Small intestine (tissue), 7 donors: ENCODE data around the gene MEGF9. TPM values are rescaled to one million over a fixed set of nuclear protein-coding genes. Genes with fewer than 3 reads are reported as not detected.
"Not testable (repeated sequence)": the region's sequence is repeated elsewhere in the genome, so short reads cannot be mapped to it uniquely, and the experiment has no call there.

ENCODE experiments used
- DNase-seq, 2 donors: peaks; one replicate each; pipeline versions ENCODE4 v3.0.0 to v3.0.0-alpha.2; 2013
- FAIRE-seq: peaks from 2 replicates; lab custom pipeline; 2012; peaks lifted over from hg19 to GRCh38; lab: Jason Lieb, UNC
- H3K27ac ChIP-seq, 3 donors: one replicate each; pipeline ENCODE4 v1.5.1; 2013; ENCODE audit warnings: low read length in 2 of 3, mild to moderate bottlenecking in 2 of 3, control low read depth in 1 of 3, inconsistent platforms in 1 of 3, low read depth in 1 of 3, moderate library complexity in 1 of 3
- H3K27me3 ChIP-seq, 3 donors: one replicate each; pipeline ENCODE4 v1.6.1; 2013; ENCODE audit warnings: low read length in 3 of 3, inconsistent platforms in 1 of 3; ENCODE audit not compliant: control insufficient read depth in 3 of 3, insufficient read depth in 3 of 3
- H3K36me3 ChIP-seq, 3 donors: one replicate each; pipeline ENCODE4 v1.6.1; 2013; ENCODE audit warnings: low read length in 3 of 3, inconsistent platforms in 1 of 3, low read depth in 1 of 3, mild to moderate bottlenecking in 1 of 3, moderate library complexity in 1 of 3; ENCODE audit not compliant: control insufficient read depth in 3 of 3, insufficient read depth in 2 of 3
- H3K4me1 ChIP-seq, 3 donors: one replicate each; pipeline ENCODE4 v1.6.1; 2013; ENCODE audit warnings: low read length in 2 of 3, inconsistent platforms in 1 of 3, low read depth in 1 of 3, mild to moderate bottlenecking in 1 of 3, moderate library complexity in 1 of 3; ENCODE audit not compliant: control insufficient read depth in 3 of 3, insufficient read depth in 2 of 3
- H3K4me3 ChIP-seq, 3 donors: one replicate each; pipeline ENCODE4 v1.5.1; 2013; ENCODE audit warnings: low read length in 3 of 3, control low read depth in 1 of 3, inconsistent platforms in 1 of 3, low read depth in 1 of 3, mild to moderate bottlenecking in 1 of 3, moderate library complexity in 1 of 3
- H3K9me3 ChIP-seq, 2 donors: one replicate each; pipeline ENCODE4 v1.6.1; 2013; ENCODE audit warnings: low read depth in 1 of 2, low read length in 1 of 2; ENCODE audit not compliant: control insufficient read depth in 2 of 2, insufficient read depth in 1 of 2
- WGBS, 3 donors: extraction: QIAGEN DNeasy Blood & Tissue Kit; methylation state at CpG; one replicate each; pipeline ENCODE4 v1.1.7; 2013; 5-methylcytosine and 5-hydroxymethylcytosine counted together
- polyA plus RNA-seq, 4 donors: library from polyadenylated mRNA; stranded (reverse) in 3 of 4; unstranded in 1 of 4; fragments of 200-250 nt in 3 of 4; fragments of 120-200 nt in 1 of 4; gene quantifications; one replicate each; pipeline versions ENCODE4 v1.2.1 to v1.2.3, GENCODE V29; 2013
- donor health status: healthy with polysubstance abuse.
- donor health status: control.
- donor health status: control.
- donor health status: Bipolar disorder and iron deficiency.
- donor health status: healthy.

Gene MEGF9
- polyA plus RNA-seq, 4 donors: 3.0 to 21.7 (median 5.1) TPM

DNA sequence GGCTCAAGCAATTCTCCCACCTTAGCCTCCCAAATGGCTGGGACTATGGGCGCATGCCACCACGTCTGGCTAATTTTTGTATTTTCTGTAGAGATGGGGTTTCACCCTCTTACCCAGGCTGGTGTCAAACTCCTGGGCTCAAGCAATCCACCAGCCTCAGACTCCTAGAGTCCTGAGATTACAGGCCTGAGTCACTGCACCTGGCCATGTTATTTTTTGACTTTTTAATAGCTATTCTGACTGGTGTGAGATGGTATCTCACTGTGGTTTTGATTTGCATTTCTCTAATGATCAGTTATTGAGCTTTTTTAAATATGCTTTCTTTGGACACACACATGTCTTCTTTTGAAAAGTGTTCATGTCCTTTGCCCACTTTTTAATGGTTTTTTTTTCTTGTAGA, 40.8 kb upstream of the MEGF9 start:
- H3K27ac ChIP-seq: no peak overlapping the region
- H3K4me3 ChIP-seq: no peak overlapping the region
- H3K9me3 ChIP-seq: no peaks in the 10 kb centered on the region
- H3K4me1 ChIP-seq: no peaks in the 10 kb centered on the region
- 95 to 100% (median 100%) methylated on average over 2 of the region's 2 CpGs for WGBS, 3 donors
- DNase-seq: no peak
- no peak for FAIRE-seq
- H3K36me3 ChIP-seq: peaks cover 0 to 6% (median 2%) of the 10 kb centered on the region in 3 donors
- no peaks in the 10 kb centered on the region for H3K27me3 ChIP-seq

DNA sequence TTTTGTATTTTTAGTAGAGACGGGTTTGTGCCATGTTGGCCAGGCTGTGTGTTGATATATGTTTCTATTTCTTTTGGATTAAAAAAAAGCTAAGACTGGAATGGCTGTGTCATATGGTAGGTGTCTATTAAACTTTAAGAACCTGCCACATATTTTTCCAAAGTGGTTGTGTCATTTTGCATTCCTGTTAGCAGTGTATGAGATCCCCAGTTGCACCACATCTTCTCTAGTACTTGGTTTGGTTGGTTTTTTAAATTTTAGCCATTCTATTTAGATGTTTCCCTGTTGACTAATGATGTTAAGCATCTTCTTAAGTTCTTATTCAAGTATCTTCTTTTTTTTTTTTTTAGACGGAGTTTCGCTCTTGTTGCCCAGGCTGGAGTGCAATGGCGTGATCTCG, 36.2 kb upstream of the MEGF9 start:
- FAIRE-seq (no peak), DNase-seq (no peak)
- Histone ChIP-seq H3K9me3 (no peaks in the 10 kb centered on the region), H3K4me1 (no peaks in the 10 kb centered on the region), H3K27me3 (no peaks in the 10 kb centered on the region), H3K36me3 (no peaks in the 10 kb centered on the region), H3K4me3 (no peak overlapping the region), H3K27ac (no peak overlapping the region)
- 91 to 96% (median 92%) methylated on average over 5 of the region's 5 CpGs for WGBS, 3 donors

DNA sequence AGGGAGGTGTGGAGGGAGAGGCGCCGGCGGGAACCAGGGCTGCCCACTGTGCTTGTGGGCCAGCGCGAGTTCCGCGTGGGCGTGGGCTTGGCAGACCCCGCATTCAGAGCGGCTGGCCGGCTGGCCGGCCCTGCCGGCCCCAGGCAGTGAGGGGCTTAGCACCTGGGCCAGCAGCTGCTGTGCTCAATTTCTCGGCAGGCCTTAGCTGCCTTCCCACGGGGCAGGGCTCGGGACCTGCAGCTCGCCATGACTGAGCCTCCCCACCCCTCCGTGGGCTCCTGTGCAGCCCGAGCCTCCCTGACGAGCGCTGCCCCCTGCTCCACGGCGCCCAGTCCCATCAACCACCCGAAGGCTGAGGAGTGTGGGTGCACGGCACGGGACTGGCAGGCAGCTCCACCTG, 32.1 kb upstream of the MEGF9 start:
- not testable (repeated sequence) for H3K27ac ChIP-seq, H3K4me1 ChIP-seq, H3K36me3 ChIP-seq, H3K27me3 ChIP-seq, H3K9me3 ChIP-seq, FAIRE-seq, DNase-seq, H3K4me3 ChIP-seq
- 96 to 99% (median 98%) methylated on average over 20 to 26 of the region's 26 CpGs for WGBS, 3 donors

DNA sequence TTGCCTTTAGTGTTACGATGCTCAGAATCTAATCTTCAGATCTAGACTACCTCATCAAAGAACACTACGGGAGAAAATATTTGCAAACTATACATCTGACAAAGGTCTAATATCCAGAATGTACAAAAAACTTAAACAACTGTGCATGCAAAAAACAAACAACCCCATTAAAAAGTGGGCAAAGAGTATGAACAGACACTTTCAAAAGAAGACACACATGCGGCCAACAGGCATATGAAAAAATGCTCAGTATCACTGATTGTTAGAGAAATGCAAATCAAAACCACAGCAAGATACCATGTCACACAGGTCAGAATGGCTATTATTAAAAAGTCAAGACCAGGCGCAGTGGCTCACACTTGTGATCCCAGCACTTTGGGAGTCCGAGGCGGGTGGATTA, 31.0 kb upstream of the MEGF9 start:
- no peak for FAIRE-seq

DNA sequence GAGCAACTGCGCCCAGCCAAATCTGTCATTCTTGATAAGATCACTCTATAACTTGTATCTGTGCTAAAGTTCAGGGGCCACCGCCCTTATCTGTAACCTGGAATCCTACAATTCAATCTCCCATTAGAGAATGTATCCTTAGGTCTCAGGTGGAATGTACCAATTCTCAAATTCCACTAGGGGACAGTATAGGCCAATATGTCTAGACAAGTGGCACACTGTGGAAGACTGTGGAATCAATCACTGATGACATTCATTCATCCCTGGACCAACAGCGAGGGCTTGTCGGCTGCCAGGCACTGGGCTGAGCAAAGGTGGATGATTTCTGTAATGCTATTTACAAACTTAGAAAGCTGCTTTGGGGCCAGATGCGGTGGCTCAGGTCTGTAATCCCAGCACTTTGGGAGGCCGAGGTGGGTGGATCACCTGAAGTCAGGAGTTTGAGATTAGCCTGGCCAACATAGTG, 28.7 kb upstream of the MEGF9 start:
- Histone ChIP-seq H3K27me3 (no peaks in the 10 kb centered on the region), H3K27ac (no peak overlapping the region), H3K4me1 (no peaks in the 10 kb centered on the region), H3K9me3 (no peaks in the 10 kb centered on the region), H3K36me3 (no peaks in the 10 kb centered on the region), H3K4me3 (no peak overlapping the region)
- 43 to 73% (median 63%) methylated on average over 6 of the region's 6 CpGs for WGBS, 3 donors
- FAIRE-seq (no peak), DNase-seq (peak; percentile 72 to 88)

More for the DNA sequence above, 31.0 kb upstream of the MEGF9 start:
- WGBS, 3 donors: 91 to 97% (median 93%) methylated on average over 6 of the region's 6 CpGs
- Histone ChIP-seq H3K36me3 (no peaks in the 10 kb centered on the region), H3K27ac (no peak overlapping the region), H3K9me3 (no peaks in the 10 kb centered on the region), H3K4me3 (no peak overlapping the region), H3K27me3 (no peaks in the 10 kb centered on the region), H3K4me1 (no peaks in the 10 kb centered on the region)
- DNase-seq: no peak

DNA sequence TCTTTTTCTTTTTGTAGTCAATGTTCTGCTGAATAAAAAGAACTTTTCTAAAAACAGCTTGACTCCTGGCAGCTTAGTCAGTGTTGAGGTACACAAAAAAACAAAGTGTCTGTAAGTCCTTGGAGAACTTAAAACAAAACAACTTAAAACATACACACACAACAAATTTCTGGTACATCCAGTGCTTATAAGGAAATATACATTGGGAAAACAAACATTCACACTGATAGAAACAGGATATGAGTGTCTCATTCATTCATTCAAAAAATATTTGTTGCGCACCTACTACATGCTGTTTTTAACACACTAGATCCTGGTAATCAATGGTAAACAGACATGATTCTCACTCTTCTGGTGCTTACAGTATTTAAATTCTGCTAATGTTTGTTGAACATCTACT, 27.4 kb upstream of the MEGF9 start:
- no peaks in the 10 kb centered on the region for H3K36me3 ChIP-seq
- H3K9me3 ChIP-seq: no peaks in the 10 kb centered on the region
- FAIRE-seq (no peak), DNase-seq (no peak)
- no peak overlapping the region for H3K27ac ChIP-seq
- no peak overlapping the region for H3K4me3 ChIP-seq
- WGBS, 3 donors: 91 to 95% (median 92%) methylated on average over 1 of the region's 1 CpG
- H3K27me3 ChIP-seq: no peaks in the 10 kb centered on the region
- H3K4me1 ChIP-seq: no peaks in the 10 kb centered on the region

DNA sequence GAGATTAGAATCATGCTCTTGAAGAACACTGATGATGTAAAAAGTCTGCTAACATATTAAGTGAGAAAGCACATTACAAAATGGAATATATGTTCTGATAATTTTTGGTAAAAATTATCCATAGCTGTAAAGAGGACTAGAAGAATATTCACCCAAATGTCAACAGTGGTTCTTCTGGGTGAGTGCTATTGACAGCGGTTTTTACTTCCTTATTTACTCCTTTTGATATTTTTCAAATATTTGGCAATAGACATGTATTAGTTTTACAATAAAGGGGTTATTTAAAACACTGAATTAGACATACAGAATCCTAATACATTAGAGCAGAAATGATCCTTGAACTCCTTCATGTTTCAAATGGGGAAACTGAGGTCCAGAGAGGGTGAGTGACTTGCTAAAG, 26.9 kb upstream of the MEGF9 start:
- FAIRE-seq: no peak
- WGBS, 3 donors: 53 to 70% (median 60%) methylated on average over 1 of the region's 1 CpG

DNA sequence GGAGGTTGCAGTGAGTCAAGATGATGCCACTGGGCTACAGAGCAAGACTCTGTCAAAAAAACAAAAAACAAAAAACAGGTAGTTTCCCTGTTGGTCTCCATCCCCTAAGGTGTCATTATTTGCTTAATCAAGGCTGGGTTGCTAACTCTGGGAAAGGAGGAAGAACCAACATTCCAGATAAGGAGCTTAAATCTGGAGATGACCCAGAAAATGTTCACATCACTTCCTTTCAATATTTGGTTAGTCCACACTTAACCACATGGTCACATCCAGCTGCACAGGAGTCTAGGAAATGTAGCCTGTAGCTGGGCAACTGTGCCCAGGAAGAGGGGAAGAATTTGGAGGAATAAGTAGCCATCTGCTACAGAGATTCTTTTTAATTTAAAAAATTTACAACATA, 25.9 kb upstream of the MEGF9 start:
- Histone ChIP-seq H3K9me3 (no peaks in the 10 kb centered on the region), H3K4me1 (peaks cover 0 to 2% (median 0%) of the 10 kb centered on the region in 3 donors), H3K36me3 (no peaks in the 10 kb centered on the region), H3K27me3 (no peaks in the 10 kb centered on the region), H3K27ac (no peak overlapping the region), H3K4me3 (no peak overlapping the region)
- no peak for DNase-seq
- FAIRE-seq: no peak

More for the DNA sequence above, 26.9 kb upstream of the MEGF9 start:
- no peak overlapping the region for H3K4me3 ChIP-seq
- no peaks in the 10 kb centered on the region for H3K36me3 ChIP-seq
- H3K9me3 ChIP-seq: no peaks in the 10 kb centered on the region
- no peaks in the 10 kb centered on the region for H3K4me1 ChIP-seq
- no peak overlapping the region for H3K27ac ChIP-seq
- H3K27me3 ChIP-seq: no peaks in the 10 kb centered on the region
- DNase-seq: no peak

DNA sequence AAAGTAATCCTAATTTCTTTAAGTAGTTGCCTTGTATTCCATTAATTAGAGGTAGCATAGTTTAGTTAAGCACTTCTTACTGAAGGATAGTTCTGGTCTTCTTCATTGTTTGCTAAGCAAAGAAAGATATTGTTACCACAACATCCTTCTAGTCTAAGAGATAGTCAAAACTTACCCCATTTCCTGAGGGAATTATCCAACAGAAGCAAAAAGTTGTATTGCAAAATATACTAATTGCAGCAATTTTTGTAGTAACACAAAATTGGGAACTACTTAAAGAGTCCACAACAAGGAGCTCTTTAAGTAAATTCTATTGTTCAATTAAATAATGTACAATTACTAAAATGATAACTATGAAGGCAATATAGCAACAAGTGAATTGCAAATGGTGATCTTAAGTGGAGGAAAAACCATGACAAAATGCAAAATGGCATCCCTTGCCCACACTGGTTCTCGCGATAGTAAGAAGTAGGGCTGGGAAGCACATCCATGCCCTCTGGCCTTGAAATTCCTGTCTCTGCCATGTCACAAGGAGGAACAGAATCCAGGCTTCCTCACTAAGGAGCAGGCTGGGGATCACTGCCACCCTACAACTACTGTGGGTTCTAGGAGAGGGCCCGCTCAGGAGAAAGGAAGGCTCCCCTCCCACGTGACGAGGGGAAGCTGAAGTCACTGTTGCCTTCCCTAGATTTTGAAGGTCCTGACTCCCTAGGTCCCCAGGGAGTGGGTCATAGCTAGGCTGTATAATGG, 23.3 kb upstream of the MEGF9 start:
- Histone ChIP-seq H3K27me3 (no peaks in the 10 kb centered on the region), H3K36me3 (no peaks in the 10 kb centered on the region), H3K4me3 (no peak overlapping the region), H3K4me1 (peaks cover 0 to 13% (median 0%) of the 10 kb centered on the region in 3 donors), H3K27ac (no peak overlapping the region), H3K9me3 (no peaks in the 10 kb centered on the region)
- FAIRE-seq (no peak), DNase-seq (no peak)
- WGBS, 3 donors: 98 to 100% (median 98%) methylated on average over 4 to 5 of the region's 5 CpGs
